Prostate gland (tissue), 2 donors: Measurements from ENCODE around the gene MANSC1.

ENCODE experiments used
- POLR2A ChIP-seq: fragments of 450-650 bp; IDR thresholded peaks from one replicate; pipeline ENCODE4 v1.6.1; 2016; ENCODE audit warnings: antibody characterized with exemption, mild to moderate bottlenecking
- POLR2AphosphoS5 ChIP-seq: sonication (generic); formaldehyde crosslinking; IDR thresholded peaks from one replicate; pipeline ENCODE4 v1.6.1; 2017; ENCODE audit warnings: antibody characterized with exemption
- TF ChIP-seq, protein P1 (sequence below), 4 experiments: fragments of 200-600 bp in 2 of 4; fragments of 450-650 bp in 2 of 4; sonication (generic) in 2 of 4; IDR thresholded peaks; 1 replicate in 3 of 4; 2 replicates in 1 of 4; pipeline ENCODE4 v1.5.1; 2016 to 2019; ENCODE audit warnings: antibody characterized with exemption in 4 of 4, mild to moderate bottlenecking in 2 of 4, moderate library complexity in 2 of 4

GRCh38 chr12:12333407-12334366 lies 16.4 kb downstream of the MANSC1 start:
- TF ChIP-seq POLR2AphosphoS5 (no peak), POLR2A (no peak)
- TF ChIP-seq, protein P1, sequence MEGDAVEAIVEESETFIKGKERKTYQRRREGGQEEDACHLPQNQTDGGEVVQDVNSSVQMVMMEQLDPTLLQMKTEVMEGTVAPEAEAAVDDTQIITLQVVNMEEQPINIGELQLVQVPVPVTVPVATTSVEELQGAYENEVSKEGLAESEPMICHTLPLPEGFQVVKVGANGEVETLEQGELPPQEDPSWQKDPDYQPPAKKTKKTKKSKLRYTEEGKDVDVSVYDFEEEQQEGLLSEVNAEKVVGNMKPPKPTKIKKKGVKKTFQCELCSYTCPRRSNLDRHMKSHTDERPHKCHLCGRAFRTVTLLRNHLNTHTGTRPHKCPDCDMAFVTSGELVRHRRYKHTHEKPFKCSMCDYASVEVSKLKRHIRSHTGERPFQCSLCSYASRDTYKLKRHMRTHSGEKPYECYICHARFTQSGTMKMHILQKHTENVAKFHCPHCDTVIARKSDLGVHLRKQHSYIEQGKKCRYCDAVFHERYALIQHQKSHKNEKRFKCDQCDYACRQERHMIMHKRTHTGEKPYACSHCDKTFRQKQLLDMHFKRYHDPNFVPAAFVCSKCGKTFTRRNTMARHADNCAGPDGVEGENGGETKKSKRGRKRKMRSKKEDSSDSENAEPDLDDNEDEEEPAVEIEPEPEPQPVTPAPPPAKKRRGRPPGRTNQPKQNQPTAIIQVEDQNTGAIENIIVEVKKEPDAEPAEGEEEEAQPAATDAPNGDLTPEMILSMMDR (IDR thresholded peaks at IDR 0.05): no peak
